ENCODE results near the gene MYO1H. TPM values are rescaled to one million over a fixed set of nuclear protein-coding genes. Genes with fewer than 3 reads are reported as not detected.

Gene MYO1H
- total and polyA plus RNA-seq, 4 donors: 0.06 to 0.15 (median 0.09) TPM; not detected in 1

GRCh38 chr12:109461049-109461845, 113.5 kb downstream of the MYO1H start:
- Histone ChIP-seq H3K36me3 (ENCODE audit: control insufficient read depth in 4 of 4, insufficient read depth in 4 of 4, low read length in 4 of 4) (peaks cover 11 to 24% (median 23%) of the 10 kb centered on the region in 4 donors), H3K9me3 (ENCODE audit: control insufficient read depth in 4 of 4, insufficient read depth in 3 of 4, low read length in 3 of 4) (no peaks in the 10 kb centered on the region), H3K27ac (ENCODE audit: low read depth in 1 of 2, low read length in 1 of 2) (peak overlapping the region; percentile 94 to 98), H3K27me3 (ENCODE audit: control insufficient read depth in 3 of 3, insufficient read depth in 3 of 3, low read length in 2 of 3) (no peaks in the 10 kb centered on the region), H3K4me1 (ENCODE audit: control insufficient read depth in 5 of 5, insufficient read depth in 5 of 5, low read length in 5 of 5) (peaks cover 30 to 56% (median 48%) of the 10 kb centered on the region in 5 donors), H3K4me3 (no peak overlapping the region), H3K9ac (ENCODE audit: insufficient read depth in 1 of 2, low read length in 2 of 2) (peak overlapping the region in 1 of 2 donors; percentile 50)
- TF ChIP-seq CTCF (IDR thresholded peaks at IDR 0.05; ENCODE audit: control extremely low read depth, extremely low read depth): no peak
- no peak for ATAC-seq (ENCODE audit: insufficient read depth, low FRiP score)
- 44 to 50% methylated on average over 8 of the region's 8 CpGs for WGBS, 2 donors
- DNase-seq: peak in 2 of 3 donors; percentile 22 to 59

DNA sequence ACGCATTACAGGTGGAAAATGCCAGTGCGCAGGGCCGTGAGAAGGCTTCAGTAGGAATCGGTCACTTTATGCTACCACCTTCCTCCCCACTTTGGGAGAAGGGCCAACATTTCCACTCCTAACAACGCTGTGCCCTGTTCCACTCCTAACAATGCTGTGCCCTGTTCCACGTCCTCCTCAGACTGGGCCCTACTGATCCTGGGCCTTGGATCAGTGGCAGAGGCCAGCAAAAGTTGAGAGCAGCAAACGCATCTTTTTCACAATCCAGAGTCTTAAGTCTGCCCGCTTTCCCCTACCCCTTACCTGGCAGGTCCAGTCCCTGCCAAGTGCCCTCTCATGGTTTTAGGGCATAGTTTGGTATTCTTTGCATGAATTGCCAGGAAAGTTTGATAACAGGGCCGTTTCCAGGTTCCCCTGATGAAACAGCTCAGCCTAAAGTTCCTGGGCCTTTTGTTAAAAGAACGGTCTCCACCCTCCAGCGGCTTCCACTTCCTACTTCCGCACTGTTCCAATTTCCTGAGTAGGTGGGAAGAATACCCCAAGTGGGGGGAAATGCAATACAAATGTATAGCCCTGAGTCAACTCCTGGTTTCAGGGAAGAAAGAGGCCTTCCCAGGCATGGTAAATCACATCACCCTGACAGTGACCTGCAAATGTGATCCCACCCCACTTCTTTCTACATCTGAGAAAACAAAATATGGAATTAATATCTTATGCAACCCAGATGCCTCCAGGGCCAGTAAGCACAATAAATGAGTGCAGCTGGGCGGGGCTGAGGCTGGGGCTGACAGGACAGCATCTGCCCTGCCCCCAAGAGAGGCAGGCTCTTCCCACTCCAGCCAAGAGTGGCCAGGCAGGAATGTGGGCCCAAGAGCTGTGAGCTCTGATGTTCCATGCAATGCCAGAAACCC, 114.4 kb downstream of the MYO1H start:
- no peaks in the 10 kb centered on the region for H3K9me3 ChIP-seq (ENCODE audit: control insufficient read depth in 4 of 4, insufficient read depth in 3 of 4, low read length in 3 of 4)
- no peak for TF ChIP-seq CTCF (IDR thresholded peaks at IDR 0.05; ENCODE audit: control extremely low read depth, extremely low read depth)
- no peaks in the 10 kb centered on the region for H3K27me3 ChIP-seq (ENCODE audit: control insufficient read depth in 3 of 3, insufficient read depth in 3 of 3, low read length in 2 of 3)
- ATAC-seq (ENCODE audit: insufficient read depth, low FRiP score) (peak; percentile 76), DNase-seq (peak; percentile 90 to 91 (median 90))
- H3K4me3 ChIP-seq: no peak overlapping the region
- H3K4me1 ChIP-seq (ENCODE audit: control insufficient read depth in 5 of 5, insufficient read depth in 5 of 5, low read length in 5 of 5): peaks cover 30 to 65% (median 54%) of the 10 kb centered on the region in 5 donors
- peaks cover 10 to 28% (median 21%) of the 10 kb centered on the region in 4 donors for H3K36me3 ChIP-seq (ENCODE audit: control insufficient read depth in 4 of 4, insufficient read depth in 4 of 4, low read length in 4 of 4)
- peak overlapping the region; percentile 94 to 98 for H3K27ac ChIP-seq (ENCODE audit: low read depth in 1 of 2, low read length in 1 of 2)
- peak overlapping the region in 1 of 2 donors; percentile 50 for H3K9ac ChIP-seq (ENCODE audit: insufficient read depth in 1 of 2, low read length in 2 of 2)
- 44 to 66% methylated on average over 13 of the region's 13 CpGs for WGBS, 2 donors

- TF ChIP-seq CTCF (IDR thresholded peaks at IDR 0.05; ENCODE audit: control extremely low read depth, extremely low read depth): no peak
- peak overlapping the region; percentile 50 to 64 for H3K9ac ChIP-seq (ENCODE audit: insufficient read depth in 1 of 2, low read length in 2 of 2)
- WGBS, 2 donors: 13 to 25% methylated on average over 14 of the region's 14 CpGs
These were observed 115.4 kb downstream of the MYO1H start for GRCh38 chr12:109462868-109463692.

More at GRCh38 chr12:109462868-109463692, 115.4 kb downstream of the MYO1H start:
- no peaks in the 10 kb centered on the region for H3K9me3 ChIP-seq (ENCODE audit: control insufficient read depth in 4 of 4, insufficient read depth in 3 of 4, low read length in 3 of 4)
- H3K27me3 ChIP-seq (ENCODE audit: control insufficient read depth in 3 of 3, insufficient read depth in 3 of 3, low read length in 2 of 3): no peaks in the 10 kb centered on the region
- ATAC-seq (ENCODE audit: insufficient read depth, low FRiP score) (peak; percentile 47), DNase-seq (peak; percentile 94 to 97 (median 97))
- no peak overlapping the region for H3K4me3 ChIP-seq
- peaks cover 6 to 29% (median 18%) of the 10 kb centered on the region in 4 donors for H3K36me3 ChIP-seq (ENCODE audit: control insufficient read depth in 4 of 4, insufficient read depth in 4 of 4, low read length in 4 of 4)
- peaks cover 30 to 67% (median 52%) of the 10 kb centered on the region in 5 donors for H3K4me1 ChIP-seq (ENCODE audit: control insufficient read depth in 5 of 5, insufficient read depth in 5 of 5, low read length in 5 of 5)
- H3K27ac ChIP-seq (ENCODE audit: low read depth in 1 of 2, low read length in 1 of 2): peak overlapping the region; percentile 94 to 98
